ENCODE measurements around the gene ZNF10.

Gene ZNF10

DNA sequence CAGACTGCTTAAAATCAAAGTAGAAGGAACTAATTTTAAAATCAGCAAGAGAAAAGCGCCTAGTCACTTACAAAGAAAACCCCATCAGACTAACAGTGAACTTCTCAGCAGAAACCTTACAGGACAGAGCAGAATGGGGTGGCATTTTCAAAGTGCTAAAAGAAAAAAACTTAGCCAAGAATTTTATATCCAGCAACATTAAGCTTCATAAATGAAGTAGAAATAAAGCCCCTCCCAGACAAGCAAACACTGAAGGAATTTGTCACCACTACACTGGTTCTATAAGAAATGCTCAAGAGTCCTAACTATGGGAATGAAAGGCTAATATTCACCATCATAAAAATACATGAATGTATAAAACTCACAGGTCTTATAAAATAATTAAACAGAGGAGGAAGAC, 44.5 kb downstream of the ZNF10 start:
- TF ChIP-seq TOX (CRISPR knock-in tag; IDR thresholded peaks at IDR 0.05; ENCODE audit: borderline replicate concordance), result no peak
- TF ChIP-seq, protein P1, sequence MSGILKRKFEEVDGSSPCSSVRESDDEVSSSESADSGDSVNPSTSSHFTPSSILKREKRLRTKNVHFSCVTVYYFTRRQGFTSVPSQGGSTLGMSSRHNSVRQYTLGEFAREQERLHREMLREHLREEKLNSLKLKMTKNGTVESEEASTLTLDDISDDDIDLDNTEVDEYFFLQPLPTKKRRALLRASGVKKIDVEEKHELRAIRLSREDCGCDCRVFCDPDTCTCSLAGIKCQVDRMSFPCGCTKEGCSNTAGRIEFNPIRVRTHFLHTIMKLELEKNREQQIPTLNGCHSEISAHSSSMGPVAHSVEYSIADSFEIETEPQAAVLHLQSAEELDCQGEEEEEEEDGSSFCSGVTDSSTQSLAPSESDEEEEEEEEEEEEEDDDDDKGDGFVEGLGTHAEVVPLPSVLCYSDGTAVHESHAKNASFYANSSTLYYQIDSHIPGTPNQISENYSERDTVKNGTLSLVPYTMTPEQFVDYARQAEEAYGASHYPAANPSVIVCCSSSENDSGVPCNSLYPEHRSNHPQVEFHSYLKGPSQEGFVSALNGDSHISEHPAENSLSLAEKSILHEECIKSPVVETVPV (CRISPR knock-in tag; IDR thresholded peaks at IDR 0.05), result no peak
- TF ChIP-seq GLIS3 (CRISPR knock-in tag; IDR thresholded peaks at IDR 0.05), result no peak
- no peak for TF ChIP-seq CSDC2 (CRISPR knock-in tag; IDR thresholded peaks at IDR 0.05)
- TF ChIP-seq ZC3H10 (CRISPR knock-in tag; IDR thresholded peaks at IDR 0.05), result no peak
- no peak for TF ChIP-seq OSR1 (CRISPR knock-in tag; IDR thresholded peaks at IDR 0.05)
- TF ChIP-seq PPARA (CRISPR knock-in tag; IDR thresholded peaks at IDR 0.05; ENCODE audit: borderline replicate concordance), result no peak
- TF ChIP-seq ZNF8 (CRISPR knock-in tag; IDR thresholded peaks at IDR 0.05), result no peak
- TF ChIP-seq ARNTL (CRISPR knock-in tag; IDR thresholded peaks at IDR 0.05; ENCODE audit: borderline replicate concordance, low read depth), result no peak
- no peak for TF ChIP-seq ISL1 (CRISPR knock-in tag; IDR thresholded peaks at IDR 0.05)
- no peak for ATAC-seq

DNA sequence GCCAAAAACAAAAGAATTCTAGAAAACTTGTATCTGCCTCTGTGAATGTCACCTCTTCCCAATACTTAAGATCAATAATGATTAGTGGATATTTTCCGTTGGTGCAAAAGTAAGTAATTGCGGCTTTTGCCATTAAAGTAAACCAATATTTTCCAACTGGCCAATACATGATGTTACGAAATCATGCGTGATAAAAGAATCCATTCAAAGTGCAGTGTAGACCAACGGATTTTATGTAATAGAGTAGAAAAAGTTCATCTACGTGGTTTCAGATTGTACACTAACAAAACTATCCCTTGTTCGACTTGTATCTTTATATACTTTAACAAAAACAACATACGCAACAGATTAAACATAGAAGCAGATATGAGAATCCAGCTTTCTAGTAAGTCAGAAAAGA, 50.2 kb downstream of the ZNF10 start:
- no peak for ATAC-seq

DNA sequence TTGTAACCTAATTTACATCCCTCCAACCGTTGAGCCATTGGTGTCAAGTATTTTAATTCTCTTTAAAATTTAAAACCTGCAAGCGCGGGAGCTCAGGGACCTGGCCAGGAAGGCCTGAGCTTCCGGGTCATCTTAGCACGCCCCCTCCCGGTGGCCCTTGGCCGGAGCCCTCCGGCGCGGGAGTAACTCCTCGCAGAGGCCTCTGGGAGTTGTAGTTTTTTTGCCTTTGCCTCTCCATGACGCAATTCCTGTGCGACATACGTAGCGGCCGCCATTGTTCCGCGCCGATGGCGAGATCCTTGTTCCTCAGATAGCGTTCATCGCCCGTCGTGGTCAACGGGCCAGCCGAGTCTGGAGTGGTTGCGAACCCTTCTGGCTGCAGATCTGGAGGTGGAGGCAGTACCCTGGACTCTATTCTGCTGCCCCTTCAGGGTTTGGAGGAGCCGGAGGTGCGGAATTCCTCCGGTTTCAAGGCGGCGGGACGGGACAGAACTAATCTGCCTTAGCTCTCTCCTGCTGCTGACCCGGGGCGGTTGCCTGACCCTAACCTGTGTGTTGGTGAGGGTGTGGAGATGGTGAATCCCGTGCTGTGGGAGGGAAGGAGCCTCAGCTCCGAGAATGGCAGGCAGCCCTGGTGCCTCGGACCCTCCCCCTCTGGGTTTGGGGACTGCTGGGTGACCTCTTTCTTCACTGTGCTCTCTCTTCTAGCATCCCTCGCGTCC, 51.0 kb downstream of the ZNF10 start, which contains the start of gene ZNF268:
TSS of gene ZNF268 (plus strand) at position 258 of the 722 bp plus-strand sequence. CDS start 503 bp downstream, outside the sequence.
- no peak for TF ChIP-seq ZFP30 (CRISPR knock-in tag; IDR thresholded peaks at IDR 0.05)
- TF ChIP-seq, protein P1 (CRISPR knock-in tag; IDR thresholded peaks at IDR 0.05), result no peak
- no peak for TF ChIP-seq ARNTL (CRISPR knock-in tag; IDR thresholded peaks at IDR 0.05; ENCODE audit: borderline replicate concordance, low read depth)
- TF ChIP-seq, protein P2, sequence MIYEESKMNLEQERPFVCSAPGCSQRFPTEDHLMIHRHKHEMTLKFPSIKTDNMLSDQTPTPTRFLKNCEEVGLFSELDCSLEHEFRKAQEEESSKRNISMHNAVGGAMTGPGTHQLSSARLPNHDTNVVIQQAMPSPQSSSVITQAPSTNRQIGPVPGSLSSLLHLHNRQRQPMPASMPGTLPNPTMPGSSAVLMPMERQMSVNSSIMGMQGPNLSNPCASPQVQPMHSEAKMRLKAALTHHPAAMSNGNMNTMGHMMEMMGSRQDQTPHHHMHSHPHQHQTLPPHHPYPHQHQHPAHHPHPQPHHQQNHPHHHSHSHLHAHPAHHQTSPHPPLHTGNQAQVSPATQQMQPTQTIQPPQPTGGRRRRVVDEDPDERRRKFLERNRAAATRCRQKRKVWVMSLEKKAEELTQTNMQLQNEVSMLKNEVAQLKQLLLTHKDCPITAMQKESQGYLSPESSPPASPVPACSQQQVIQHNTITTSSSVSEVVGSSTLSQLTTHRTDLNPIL (CRISPR knock-in tag; IDR thresholded peaks at IDR 0.05; ENCODE audit: low read depth), result no peak
- no peak for TF ChIP-seq ZNF565 (CRISPR knock-in tag; conservative IDR thresholded peaks at IDR 0.05; ENCODE audit: low read depth)
- TF ChIP-seq, protein P3, sequence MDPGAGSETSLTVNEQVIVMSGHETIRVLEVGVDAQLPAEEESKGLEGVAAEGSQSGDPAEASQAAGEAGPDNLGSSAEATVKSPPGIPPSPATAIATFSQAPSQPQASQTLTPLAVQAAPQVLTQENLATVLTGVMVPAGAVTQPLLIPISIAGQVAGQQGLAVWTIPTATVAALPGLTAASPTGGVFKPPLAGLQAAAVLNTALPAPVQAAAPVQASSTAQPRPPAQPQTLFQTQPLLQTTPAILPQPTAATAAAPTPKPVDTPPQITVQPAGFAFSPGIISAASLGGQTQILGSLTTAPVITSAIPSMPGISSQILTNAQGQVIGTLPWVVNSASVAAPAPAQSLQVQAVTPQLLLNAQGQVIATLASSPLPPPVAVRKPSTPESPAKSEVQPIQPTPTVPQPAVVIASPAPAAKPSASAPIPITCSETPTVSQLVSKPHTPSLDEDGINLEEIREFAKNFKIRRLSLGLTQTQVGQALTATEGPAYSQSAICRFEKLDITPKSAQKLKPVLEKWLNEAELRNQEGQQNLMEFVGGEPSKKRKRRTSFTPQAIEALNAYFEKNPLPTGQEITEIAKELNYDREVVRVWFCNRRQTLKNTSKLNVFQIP (CRISPR knock-in tag; IDR thresholded peaks at IDR 0.05; ENCODE audit: borderline replicate concordance, low read depth), result no peak
- TF ChIP-seq ISL1 (CRISPR knock-in tag; IDR thresholded peaks at IDR 0.05), result no peak
- TF ChIP-seq ZC3H10 (CRISPR knock-in tag; IDR thresholded peaks at IDR 0.05), result no peak
- TF ChIP-seq, protein P4, sequence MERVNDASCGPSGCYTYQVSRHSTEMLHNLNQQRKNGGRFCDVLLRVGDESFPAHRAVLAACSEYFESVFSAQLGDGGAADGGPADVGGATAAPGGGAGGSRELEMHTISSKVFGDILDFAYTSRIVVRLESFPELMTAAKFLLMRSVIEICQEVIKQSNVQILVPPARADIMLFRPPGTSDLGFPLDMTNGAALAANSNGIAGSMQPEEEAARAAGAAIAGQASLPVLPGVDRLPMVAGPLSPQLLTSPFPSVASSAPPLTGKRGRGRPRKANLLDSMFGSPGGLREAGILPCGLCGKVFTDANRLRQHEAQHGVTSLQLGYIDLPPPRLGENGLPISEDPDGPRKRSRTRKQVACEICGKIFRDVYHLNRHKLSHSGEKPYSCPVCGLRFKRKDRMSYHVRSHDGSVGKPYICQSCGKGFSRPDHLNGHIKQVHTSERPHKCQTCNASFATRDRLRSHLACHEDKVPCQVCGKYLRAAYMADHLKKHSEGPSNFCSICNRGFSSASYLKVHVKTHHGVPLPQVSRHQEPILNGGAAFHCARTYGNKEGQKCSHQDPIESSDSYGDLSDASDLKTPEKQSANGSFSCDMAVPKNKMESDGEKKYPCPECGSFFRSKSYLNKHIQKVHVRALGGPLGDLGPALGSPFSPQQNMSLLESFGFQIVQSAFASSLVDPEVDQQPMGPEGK (CRISPR knock-in tag; IDR thresholded peaks at IDR 0.05; ENCODE audit: borderline replicate concordance), result no peak
- TF ChIP-seq ZNF70 (CRISPR knock-in tag; IDR thresholded peaks at IDR 0.05), result no peak
- no peak for TF ChIP-seq ZNF8 (CRISPR knock-in tag; IDR thresholded peaks at IDR 0.05)
- no peak for TF ChIP-seq TCF4 (CRISPR knock-in tag; IDR thresholded peaks at IDR 0.05; ENCODE audit: borderline replicate concordance)
- ATAC-seq, result peak; percentile 91

More for the DNA sequence above, 50.2 kb downstream of the ZNF10 start:
- TF ChIP-seq ZFP30 (CRISPR knock-in tag; IDR thresholded peaks at IDR 0.05) (no peak), ZNF8 (CRISPR knock-in tag; IDR thresholded peaks at IDR 0.05) (no peak), ARNTL (CRISPR knock-in tag; IDR thresholded peaks at IDR 0.05; ENCODE audit: borderline replicate concordance, low read depth) (no peak), OSR1 (CRISPR knock-in tag; IDR thresholded peaks at IDR 0.05) (no peak), BACH2 (CRISPR knock-in tag; IDR thresholded peaks at IDR 0.05; ENCODE audit: borderline replicate concordance) (no peak), ZNF565 (CRISPR knock-in tag; conservative IDR thresholded peaks at IDR 0.05; ENCODE audit: low read depth) (no peak)
- TF ChIP-seq, protein P1 (CRISPR knock-in tag; IDR thresholded peaks at IDR 0.05), result no peak
